OCI-LY7 (cell line): ENCODE data around the gene C11orf71. TPM values are rescaled to one million over a fixed set of nuclear protein-coding genes. Genes with fewer than 3 reads are reported as not detected.

Source experiments
- BruUV-seq: library from RNA; stranded (reverse); fragments of 400-500 nt; replicated peaks from 2 replicates; lab custom pipeline; 2021; lab: Mats Ljungman, UMichigan
- CTCF ChIA-PET: fragments of 300-600 bp; sonication (Branson Sonifier 250); formaldehyde crosslinking; loops from one replicate; lab custom pipeline; 2022; ENCODE audit warnings: antibody characterized with exemption; ENCODE audit not compliant: unreplicated experiment; lab: Charles Lee
- POLR2A ChIA-PET: fragments of 300-600 bp; sonication (Branson Sonifier 250); formaldehyde crosslinking; loops from one replicate; lab custom pipeline; 2022; ENCODE audit warnings: antibody characterized with exemption; lab: Charles Lee
- DNase-seq: peaks from one replicate; pipeline ENCODE4 v3.0.0-alpha.2; 2015; ENCODE audit warnings: low spot score
- H2AFZ ChIP-seq: fragments of 200-600 bp; sonication (generic), shearing (Covaris generic); 2 replicates; pipeline ENCODE4 v1.6.1; 2014; ENCODE audit warnings: mild to moderate bottlenecking, antibody characterized with exemption, low read length, moderate library complexity
- H3K27ac ChIP-seq: fragments of 200-600 bp; sonication (generic); 2 replicates; pipeline ENCODE4 v1.5.1; 2014; ENCODE audit warnings: mixed run types, low read depth, mild to moderate bottlenecking, moderate library complexity, low read length, inconsistent platforms; ENCODE audit not compliant: poor library complexity, severe bottlenecking
- H3K36me3 ChIP-seq: fragments of 200-600 bp; sonication (generic); 2 replicates; pipeline ENCODE4 v1.6.1; 2014; ENCODE audit warnings: mild to moderate bottlenecking, antibody characterized with exemption, low read length, moderate library complexity, mixed read lengths; ENCODE audit not compliant: insufficient read depth
- H3K4me1 ChIP-seq: fragments of 200-600 bp; sonication (generic); 2 replicates; pipeline ENCODE4 v1.5.1; 2014; ENCODE audit warnings: mild to moderate bottlenecking, low read length; ENCODE audit not compliant: insufficient read depth, poor library complexity, severe bottlenecking
- H3K4me2 ChIP-seq: fragments of 200-600 bp; sonication (generic); 2 replicates; pipeline ENCODE4 v1.6.1; 2014; ENCODE audit warnings: mild to moderate bottlenecking, low read length
- H3K4me3 ChIP-seq: fragments of 200-600 bp; sonication (generic); 2 replicates; pipeline ENCODE4 v1.5.1; 2014; ENCODE audit warnings: mild to moderate bottlenecking, low read depth, low read length; ENCODE audit not compliant: poor library complexity, severe bottlenecking
- H3K79me2 ChIP-seq: fragments of 200-600 bp; sonication (generic); 2 replicates; pipeline ENCODE4 v1.6.1; 2016; ENCODE audit warnings: low read depth, mild to moderate bottlenecking, low read length, moderate library complexity, mixed read lengths; ENCODE audit not compliant: insufficient read depth
- H3K9me2 ChIP-seq: fragments of 200-600 bp; sonication (generic); 2 replicates; pipeline ENCODE4 v1.6.1; 2016; ENCODE audit warnings: mild to moderate bottlenecking, low read length, mixed read lengths; ENCODE audit not compliant: insufficient read depth
- H3K9me3 ChIP-seq: fragments of 200-600 bp; sonication (generic); 2 replicates; pipeline ENCODE4 v1.6.1; 2014; ENCODE audit warnings: mild to moderate bottlenecking, mixed run types, low read length, mixed read lengths
- H4K20me1 ChIP-seq: fragments of 200-600 bp; sonication (generic); 2 replicates; pipeline ENCODE4 v1.6.1; 2014; ENCODE audit warnings: mild to moderate bottlenecking, antibody characterized with exemption, low read length, moderate library complexity, mixed read lengths; ENCODE audit not compliant: insufficient read depth
- CTCF ChIP-seq: fragments of 200-600 bp; sonication (generic); conservative IDR thresholded peaks from 2 replicates; pipeline ENCODE4 v1.5.1; 2014; ENCODE audit warnings: mild to moderate bottlenecking, antibody characterized with exemption, low read length, moderate library complexity, mixed read lengths
- EZH2phosphoT487 ChIP-seq: fragments of 200-600 bp; sonication (generic); IDR thresholded peaks from 2 replicates; pipeline ENCODE4 v1.6.1; 2018; ENCODE audit warnings: low read depth, borderline replicate concordance, mild to moderate bottlenecking, mixed run types, antibody characterized with exemption, low read length, moderate library complexity, mixed read lengths
- intact Hi-C: fragments of 100-400 bp; cut with micrococcal nuclease; formaldehyde crosslinking; loops from one replicate; pipeline ENCODE4 v1.10.0; 2022; ENCODE audit not compliant: unreplicated experiment
- total RNA-seq, 2 experiments: library from RNA; depleted of rRNA in 1 of 2; stranded (reverse); fragments of >200 nt in 1 of 2; shearing (Covaris generic) in 1 of 2; gene quantifications; 2 replicates each; pipeline ENCODE4 v1.2.3, GENCODE V29; 2014 to 2022

The C11orf71 gene
- total RNA-seq, 2 experiments from 2014 or later, result 12.8 to 28.7 TPM

- Histone ChIP-seq H4K20me1 (no peaks in the 10 kb centered on the region), H3K9me2 (no peaks in the 10 kb centered on the region), H3K27ac (no peak overlapping the region), H3K79me2 (no peaks in the 10 kb centered on the region), H3K4me3 (no peak overlapping the region), H3K36me3 (no peaks in the 10 kb centered on the region), H3K4me2 (no peak overlapping the region), H3K4me1 (no peaks in the 10 kb centered on the region), H2AFZ (no peak overlapping the region), H3K9me3 (no peaks in the 10 kb centered on the region)
- TF ChIP-seq CTCF, result no peak
- no peak for TF ChIP-seq EZH2phosphoT487
- POLR2A ChIA-PET, result interaction anchor here (1.2 to 2.4 kb wide), 2 partner anchors 9 to 26 kb away, joined by 5 to 6 read pairs; no protein-coding TSS in a partner anchor
- no TSS peak for BruUV-seq
- CTCF ChIA-PET, result no interaction called here
- intact Hi-C loops, result no loop called here
- no peak for DNase-seq
Measured at GRCh38 chr11:114366331-114367243, 33.7 kb downstream of the C11orf71 start.

GRCh38 chr11:114362958-114363357 lies 37.4 kb downstream of the C11orf71 start:
- H3K9me2 ChIP-seq, result no peaks in the 10 kb centered on the region
- H3K4me3 ChIP-seq, result no peak overlapping the region
- no peak overlapping the region for H3K4me2 ChIP-seq
- H4K20me1 ChIP-seq, result no peaks in the 10 kb centered on the region
- no peaks in the 10 kb centered on the region for H3K4me1 ChIP-seq
- intact Hi-C loops, result no loop called here
- TF ChIP-seq CTCF, result no peak
- H3K79me2 ChIP-seq, result no peaks in the 10 kb centered on the region
- H3K36me3 ChIP-seq, result no peaks in the 10 kb centered on the region
- H2AFZ ChIP-seq, result no peak overlapping the region
- no peak for DNase-seq
- H3K9me3 ChIP-seq, result no peaks in the 10 kb centered on the region
- ChIA-PET CTCF (no interaction called here), POLR2A (no interaction called here)
- BruUV-seq, result no TSS peak
- H3K27ac ChIP-seq, result no peak overlapping the region

GRCh38 chr11:114362326-114362725 lies 38.0 kb downstream of the C11orf71 start:
- no TSS peak for BruUV-seq
- H3K4me3 ChIP-seq, result no peak overlapping the region
- H3K9me3 ChIP-seq, result no peaks in the 10 kb centered on the region
- CTCF ChIA-PET, result no interaction called here
- no peak for DNase-seq
- H3K36me3 ChIP-seq, result no peaks in the 10 kb centered on the region
- H4K20me1 ChIP-seq, result no peaks in the 10 kb centered on the region
- H3K4me1 ChIP-seq, result no peaks in the 10 kb centered on the region
- no peak overlapping the region for H3K27ac ChIP-seq
- no peaks in the 10 kb centered on the region for H3K79me2 ChIP-seq
- H2AFZ ChIP-seq, result no peak overlapping the region
- no peak overlapping the region for H3K4me2 ChIP-seq
- POLR2A ChIA-PET, result no interaction called here
- no peaks in the 10 kb centered on the region for H3K9me2 ChIP-seq
- intact Hi-C loops, result no loop called here
- no peak for TF ChIP-seq EZH2phosphoT487
- TF ChIP-seq CTCF, result no peak
